Measurements from ENCODE around the gene PROK2. TPM values are rescaled to one million over a fixed set of nuclear protein-coding genes. Genes with fewer than 3 reads are reported as not detected.

The PROK2 gene
- total and polyA plus RNA-seq, 10 donors = 1.7 to 78.5 (median 26.7) TPM

DNA sequence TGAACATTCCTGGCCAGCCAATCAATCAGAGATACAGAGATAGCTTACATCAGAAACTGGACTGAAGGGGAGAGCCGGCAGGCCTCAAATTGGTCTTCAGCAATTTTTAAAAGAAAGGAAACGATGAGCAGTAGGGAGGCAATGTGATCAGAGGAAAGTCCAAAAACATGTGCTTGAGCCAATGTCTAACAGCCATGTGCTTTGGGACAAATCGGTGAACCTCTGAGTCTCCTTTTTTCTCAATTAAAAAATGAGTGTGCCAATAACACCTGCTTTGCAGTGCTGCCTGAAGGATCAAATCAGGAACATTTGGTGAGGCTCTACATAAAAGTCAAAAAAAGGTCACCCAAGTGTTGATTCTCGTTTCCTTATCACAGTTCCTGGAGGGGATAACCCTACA, 52.3 kb downstream of the PROK2 start:
- no peak for DNase-seq
- no peaks in the 10 kb centered on the region for H3K27me3 ChIP-seq (replicated peaks in 1 of 7)
- H3K4me3 ChIP-seq = no peak overlapping the region
- H3K36me3 ChIP-seq = no peaks in the 10 kb centered on the region
- 79 to 86% (median 85%) methylated on average over 4 of the region's 4 CpGs for whole genome bisulfite sequencing, 5 donors
- H3K9me3 ChIP-seq = peaks cover 0 to 6% (median 0%) of the 10 kb centered on the region in 8 donors
- peaks cover 4 to 24% (median 15%) of the 10 kb centered on the region in 6 donors for H3K4me1 ChIP-seq
- peak overlapping the region in 2 of 8 donors; percentile 25 to 44 for H3K27ac ChIP-seq
- TF ChIP-seq POLR2AphosphoS5 (IDR thresholded peaks at IDR 0.05) (no peak), POLR2A (IDR thresholded peaks at IDR 0.05) (no peak)
- TF ChIP-seq, protein P1, sequence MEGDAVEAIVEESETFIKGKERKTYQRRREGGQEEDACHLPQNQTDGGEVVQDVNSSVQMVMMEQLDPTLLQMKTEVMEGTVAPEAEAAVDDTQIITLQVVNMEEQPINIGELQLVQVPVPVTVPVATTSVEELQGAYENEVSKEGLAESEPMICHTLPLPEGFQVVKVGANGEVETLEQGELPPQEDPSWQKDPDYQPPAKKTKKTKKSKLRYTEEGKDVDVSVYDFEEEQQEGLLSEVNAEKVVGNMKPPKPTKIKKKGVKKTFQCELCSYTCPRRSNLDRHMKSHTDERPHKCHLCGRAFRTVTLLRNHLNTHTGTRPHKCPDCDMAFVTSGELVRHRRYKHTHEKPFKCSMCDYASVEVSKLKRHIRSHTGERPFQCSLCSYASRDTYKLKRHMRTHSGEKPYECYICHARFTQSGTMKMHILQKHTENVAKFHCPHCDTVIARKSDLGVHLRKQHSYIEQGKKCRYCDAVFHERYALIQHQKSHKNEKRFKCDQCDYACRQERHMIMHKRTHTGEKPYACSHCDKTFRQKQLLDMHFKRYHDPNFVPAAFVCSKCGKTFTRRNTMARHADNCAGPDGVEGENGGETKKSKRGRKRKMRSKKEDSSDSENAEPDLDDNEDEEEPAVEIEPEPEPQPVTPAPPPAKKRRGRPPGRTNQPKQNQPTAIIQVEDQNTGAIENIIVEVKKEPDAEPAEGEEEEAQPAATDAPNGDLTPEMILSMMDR (IDR thresholded peaks at IDR 0.05 in 8 of 11, conservative IDR thresholded peaks at IDR 0.05 in 3 of 11) = no peak
- intact Hi-C loops (cut with DNase I; ENCODE audit: low total_unique reads) = no loop called here

GRCh38 chr3:71728632-71729342, 56.2 kb downstream of the PROK2 start:
- Histone ChIP-seq H3K9me3 (no peaks in the 10 kb centered on the region), H3K27ac (peak overlapping the region in 2 of 8 donors; percentile 36 to 58), H3K4me1 (peaks cover 7 to 50% (median 36%) of the 10 kb centered on the region in 6 donors), H3K27me3 (replicated peaks in 1 of 7) (no peaks in the 10 kb centered on the region), H3K36me3 (no peaks in the 10 kb centered on the region), H3K4me3 (no peak overlapping the region)
- DNase-seq = no peak
- TF ChIP-seq POLR2A (IDR thresholded peaks at IDR 0.05) = no peak
- no peak for TF ChIP-seq POLR2AphosphoS5 (IDR thresholded peaks at IDR 0.05)
- TF ChIP-seq, protein P1 (IDR thresholded peaks at IDR 0.05 in 8 of 11, conservative IDR thresholded peaks at IDR 0.05 in 3 of 11) = no peak
- WGBS, 5 donors = 75 to 86% (median 82%) methylated on average over 4 of the region's 4 CpGs
- intact Hi-C loops (cut with DNase I; ENCODE audit: low total_unique reads) = loop anchor here (5.0 kb wide), 1 partner anchor 1094 kb away; no protein-coding TSS in a partner anchor

DNA sequence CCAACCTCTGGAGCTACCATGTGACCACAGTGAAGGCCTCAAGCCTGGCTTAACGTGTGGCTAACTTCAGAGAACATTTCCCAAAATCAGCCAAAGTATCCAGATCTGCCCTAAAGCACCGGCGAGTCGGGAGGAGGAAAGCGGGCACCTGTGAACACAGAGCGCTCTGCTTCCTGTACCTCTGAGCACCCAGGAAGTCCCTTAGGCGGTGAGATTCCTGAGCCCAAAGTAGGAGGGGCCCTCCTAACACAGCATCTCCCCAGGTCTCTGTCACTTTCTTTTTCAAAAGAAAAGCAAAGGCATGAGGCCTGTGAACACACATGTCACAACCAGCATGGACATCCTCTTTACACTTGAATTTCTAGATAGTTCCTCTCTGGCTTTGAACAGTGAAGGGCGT, 58.8 kb downstream of the PROK2 start:
- WGBS, 5 donors = 53 to 71% (median 59%) methylated on average over 8 of the region's 8 CpGs
- TF ChIP-seq, protein P1 (IDR thresholded peaks at IDR 0.05 in 8 of 11, conservative IDR thresholded peaks at IDR 0.05 in 3 of 11) = no peak
- peak in 2 of 3 donors; percentile 37 to 41 for TF ChIP-seq POLR2AphosphoS5 (IDR thresholded peaks at IDR 0.05)
- H3K27ac ChIP-seq = peak overlapping the region; percentile 57 to 96 (median 88)
- H3K9me3 ChIP-seq = no peaks in the 10 kb centered on the region
- H3K27me3 ChIP-seq (replicated peaks in 1 of 7) = no peaks in the 10 kb centered on the region
- peak overlapping the region in 7 of 8 donors; percentile 49 to 93 (median 53) for H3K4me3 ChIP-seq
- intact Hi-C loops (cut with DNase I; ENCODE audit: low total_unique reads) = loop anchor here (5.0 kb wide), 1 partner anchor 1096 kb away; no protein-coding TSS in a partner anchor
- H3K36me3 ChIP-seq = peaks cover 0 to 2% (median 0%) of the 10 kb centered on the region in 6 donors
- H3K4me1 ChIP-seq = peaks cover 9 to 76% (median 62%) of the 10 kb centered on the region in 6 donors
- no peak for DNase-seq

DNA sequence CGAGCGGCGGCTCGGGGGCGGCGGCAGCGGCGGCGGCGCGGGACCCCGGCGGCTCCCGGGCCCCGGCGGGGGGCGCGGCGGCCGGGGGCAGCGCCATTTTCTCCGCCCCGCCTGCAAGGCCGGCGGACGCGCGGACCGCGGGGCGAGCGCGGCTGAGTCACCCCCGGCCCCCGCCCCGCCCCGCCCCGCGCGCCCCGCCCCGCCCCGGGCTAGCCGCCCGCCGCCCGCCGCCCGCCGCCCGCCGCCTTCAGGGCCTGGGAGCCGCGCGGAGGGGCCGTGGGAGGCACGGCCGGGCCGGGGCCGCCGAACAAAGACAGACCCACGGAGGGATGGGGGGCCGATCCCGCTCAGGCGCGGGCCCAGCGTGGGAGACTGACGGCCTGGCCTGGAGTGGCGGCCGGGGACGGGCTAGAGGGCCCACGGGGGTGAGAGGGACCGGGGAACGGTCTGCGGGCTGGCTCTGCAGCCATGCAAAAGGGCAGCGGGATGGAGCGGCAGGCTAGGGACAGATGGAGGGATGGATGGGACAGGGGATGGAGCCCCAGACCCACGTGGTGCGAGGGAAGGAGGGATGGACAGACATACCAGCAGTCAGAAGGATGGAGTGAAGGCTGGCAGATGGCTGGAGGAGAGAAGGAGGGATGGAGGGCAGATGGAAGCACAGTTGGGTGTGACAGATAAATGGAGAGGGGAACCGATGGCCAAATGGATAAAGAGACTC, 59.5 kb downstream of the PROK2 start, which contains the start of gene EIF4E3:
Gene EIF4E3 (minus strand): TSS at position 132 of the 721 bp plus-strand sequence. CDS start 35 bp downstream, at position 97.
- H3K4me3 ChIP-seq = peak within 1 kb of the TSS; percentile 45 to 93 (median 78)
- H3K4me1 ChIP-seq = peaks cover 9 to 79% (median 67%) of the 10 kb centered on the region in 6 donors
- peaks cover 0 to 8% (median 0%) of the 10 kb centered on the region in 6 donors for H3K36me3 ChIP-seq
- H3K9me3 ChIP-seq = no peaks in the 10 kb centered on the region
- TF ChIP-seq POLR2A (IDR thresholded peaks at IDR 0.05) (no peak), POLR2AphosphoS5 (IDR thresholded peaks at IDR 0.05) (peak in 2 of 3 donors; percentile 58 to 65)
- TF ChIP-seq, protein P1 (IDR thresholded peaks at IDR 0.05 in 8 of 11, conservative IDR thresholded peaks at IDR 0.05 in 3 of 11) = no peak
- peak; percentile 91 for DNase-seq
- intact Hi-C loops (cut with DNase I; ENCODE audit: low total_unique reads) = loop anchor here (5.0 kb wide), 1 partner anchor 1097 kb away; no protein-coding TSS in a partner anchor
- no peaks in the 10 kb centered on the region for H3K27me3 ChIP-seq (replicated peaks in 1 of 7)
- WGBS, 5 donors = 3 to 14% (median 4%) methylated on average over 19 to 80 of the region's 80 CpGs
- peak within 1 kb of the TSS; percentile 57 to 96 (median 90) for H3K27ac ChIP-seq

Data from spleen (tissue), 11 donors.